SKM-1 treated with dmso at 0.1 percent for 144 hours (cell line): ENCODE data around the gene PLXDC2.

Source experiments
- DNase-seq: peaks from one replicate; lab custom pipeline; 2025; ENCODE audit not compliant: unreplicated experiment; lab: John Stamatoyannopoulos, UW

Gene PLXDC2

GRCh38 chr10:20105236-20105635, 289.0 kb downstream of the PLXDC2 start:
- no peak for DNase-seq

GRCh38 chr10:20105931-20106330, 289.7 kb downstream of the PLXDC2 start:
- DNase-seq = no peak

- DNase-seq = no peak
These were observed 291.8 kb downstream of the PLXDC2 start for GRCh38 chr10:20108021-20108420.

GRCh38 chr10:20109613-20110012, 293.4 kb downstream of the PLXDC2 start:
- no peak for DNase-seq

- no peak for DNase-seq
These were observed 294.2 kb downstream of the PLXDC2 start for GRCh38 chr10:20110125-20111100.

GRCh38 chr10:20114179-20114578, 297.9 kb downstream of the PLXDC2 start:
- no peak for DNase-seq

GRCh38 chr10:20115894-20116293, 299.7 kb downstream of the PLXDC2 start:
- no peak for DNase-seq

- DNase-seq = no peak
These were observed 301.2 kb downstream of the PLXDC2 start for GRCh38 chr10:20117471-20117870.

- DNase-seq = no peak
These were observed 301.9 kb downstream of the PLXDC2 start for GRCh38 chr10:20118119-20118518.

- no peak for DNase-seq
These were observed 312.6 kb downstream of the PLXDC2 start for GRCh38 chr10:20128811-20129210.

- no peak for DNase-seq
These were observed 316.6 kb downstream of the PLXDC2 start for GRCh38 chr10:20132816-20133215.

- no peak for DNase-seq
These were observed 317.5 kb downstream of the PLXDC2 start for GRCh38 chr10:20133669-20134189.

- no peak for DNase-seq
These were observed 326.1 kb downstream of the PLXDC2 start for GRCh38 chr10:20142311-20142710.

- DNase-seq = no peak
These were observed 328.0 kb downstream of the PLXDC2 start for GRCh38 chr10:20144268-20144667.

GRCh38 chr10:20146004-20146403, 329.8 kb downstream of the PLXDC2 start:
- no peak for DNase-seq

- DNase-seq = no peak
These were observed 331.5 kb downstream of the PLXDC2 start for GRCh38 chr10:20147684-20148083.

- DNase-seq = no peak
These were observed 340.3 kb downstream of the PLXDC2 start for GRCh38 chr10:20156511-20156910.

GRCh38 chr10:20157314-20157713, 341.1 kb downstream of the PLXDC2 start:
- DNase-seq = no peak

- DNase-seq = no peak
These were observed 341.9 kb downstream of the PLXDC2 start for GRCh38 chr10:20158086-20158485.

- DNase-seq = no peak
These were observed 345.9 kb downstream of the PLXDC2 start for GRCh38 chr10:20162123-20162522.

GRCh38 chr10:20166096-20166675, 350.0 kb downstream of the PLXDC2 start:
- DNase-seq = no peak

- DNase-seq = no peak
These were observed 354.4 kb downstream of the PLXDC2 start for GRCh38 chr10:20170661-20171060.
